Trophoblast cell (in vitro differentiated cells and primary cell): ENCODE measurements around the gene ASIP.
"Not testable (repeated sequence)": the region's sequence is repeated elsewhere in the genome, so short reads cannot be mapped to it uniquely, and the experiment has no call there.

ENCODE experiments used
- DNase-seq, 2 donors: peaks; one replicate each; pipeline ENCODE4 v3.0.0-alpha.2; 2016
- H2AFZ ChIP-seq: 2 replicates; pipeline ENCODE4 v1.6.1; 2013; ENCODE audit warnings: low read length, moderate library complexity, mild to moderate bottlenecking; ENCODE audit not compliant: insufficient read depth, poor library complexity
- H2AK5ac ChIP-seq: 2 replicates; pipeline ENCODE4 v1.6.1; 2013; ENCODE audit warnings: mild to moderate bottlenecking, low read length
- H2BK120ac ChIP-seq: 2 replicates; pipeline ENCODE4 v1.6.1; 2013; ENCODE audit warnings: low read length, mild to moderate bottlenecking, moderate library complexity; ENCODE audit not compliant: insufficient read depth, poor library complexity
- H2BK12ac ChIP-seq: 2 replicates; pipeline ENCODE4 v1.6.1; 2013; ENCODE audit warnings: mild to moderate bottlenecking, low read length, moderate library complexity
- H2BK5ac ChIP-seq: 2 replicates; pipeline ENCODE4 v1.6.1; 2013; ENCODE audit warnings: low read length, low read depth, moderate library complexity, mild to moderate bottlenecking; ENCODE audit not compliant: poor library complexity
- H3K14ac ChIP-seq: 2 replicates; pipeline ENCODE4 v1.6.1; 2013; ENCODE audit warnings: mild to moderate bottlenecking, low read length
- H3K18ac ChIP-seq: 2 replicates; pipeline ENCODE4 v1.6.1; 2013; ENCODE audit warnings: mild to moderate bottlenecking, low read length
- H3K23ac ChIP-seq: 2 replicates; pipeline ENCODE4 v1.6.1; 2013; ENCODE audit warnings: low read length
- H3K27ac ChIP-seq: 2 replicates; pipeline ENCODE4 v1.5.1; 2013; ENCODE audit warnings: low read depth, mild to moderate bottlenecking, inconsistent platforms, low read length, moderate library complexity
- H3K27me3 ChIP-seq: 2 replicates; pipeline ENCODE4 v1.6.1; 2013; ENCODE audit warnings: inconsistent platforms, mild to moderate bottlenecking, low read length, moderate library complexity; ENCODE audit not compliant: insufficient read depth
- H3K36me3 ChIP-seq, 2 experiments: 1 replicate in 1 of 2; 2 replicates in 1 of 2; pipeline ENCODE4 v1.6.1; 2013; ENCODE audit warnings: low read length in 2 of 2, mild to moderate bottlenecking in 2 of 2, moderate library complexity in 1 of 2; ENCODE audit not compliant: insufficient read depth in 2 of 2, control insufficient read depth in 1 of 2
- H3K4ac ChIP-seq: 2 replicates; pipeline ENCODE4 v1.6.1; 2013; ENCODE audit warnings: low read depth, mild to moderate bottlenecking, low read length, moderate library complexity
- H3K4me1 ChIP-seq, 2 experiments: 1 replicate in 1 of 2; 2 replicates in 1 of 2; pipeline ENCODE4 v1.6.1; 2013; ENCODE audit warnings: low read length in 2 of 2, mild to moderate bottlenecking in 2 of 2, moderate library complexity in 1 of 2; ENCODE audit not compliant: insufficient read depth in 2 of 2, control insufficient read depth in 1 of 2
- H3K4me2 ChIP-seq: 2 replicates; pipeline ENCODE4 v1.6.1; 2013; ENCODE audit warnings: inconsistent platforms, mild to moderate bottlenecking, low read length, moderate library complexity
- H3K4me3 ChIP-seq: 2 replicates; pipeline ENCODE4 v1.5.1; 2013; ENCODE audit warnings: mild to moderate bottlenecking, low read depth, low read length, inconsistent platforms
- H3K79me1 ChIP-seq: one replicate; pipeline ENCODE4 v1.6.1; 2013; ENCODE audit warnings: low read length
- H3K79me2 ChIP-seq: 2 replicates; pipeline ENCODE4 v1.6.1; 2013; ENCODE audit warnings: low read length, mild to moderate bottlenecking; ENCODE audit not compliant: control insufficient read depth, insufficient read depth, poor library complexity
- H3K9ac ChIP-seq: 2 replicates; pipeline ENCODE4 v1.6.1; 2013; ENCODE audit warnings: mild to moderate bottlenecking, low read length
- H3K9me3 ChIP-seq: 2 replicates; pipeline ENCODE4 v1.6.1; 2013; ENCODE audit warnings: low read depth, mild to moderate bottlenecking, control low read depth, inconsistent platforms, low read length; ENCODE audit not compliant: insufficient read depth
- H4K12ac ChIP-seq: 2 replicates; pipeline ENCODE4 v1.6.1; 2013; ENCODE audit warnings: low read depth, mild to moderate bottlenecking, low read length, moderate library complexity
- H4K8ac ChIP-seq: 2 replicates; pipeline ENCODE4 v1.6.1; 2013; ENCODE audit warnings: low read depth, mild to moderate bottlenecking, low read length, moderate library complexity
- H4K91ac ChIP-seq: one replicate; pipeline ENCODE4 v1.6.1; 2013; ENCODE audit warnings: low read depth, mild to moderate bottlenecking, low read length, moderate library complexity
- WGBS: extraction: QIAGEN DNeasy Blood & Tissue Kit; methylation state at CpG from one replicate; pipeline ENCODE4 v1.1.7; 2013; ENCODE audit warnings: missing lambda C conversion rate; ENCODE audit not compliant: insufficient read length, insufficient coverage; ENCODE audit errors: extremely low coverage; 5-methylcytosine and 5-hydroxymethylcytosine counted together

The ASIP gene

DNA sequence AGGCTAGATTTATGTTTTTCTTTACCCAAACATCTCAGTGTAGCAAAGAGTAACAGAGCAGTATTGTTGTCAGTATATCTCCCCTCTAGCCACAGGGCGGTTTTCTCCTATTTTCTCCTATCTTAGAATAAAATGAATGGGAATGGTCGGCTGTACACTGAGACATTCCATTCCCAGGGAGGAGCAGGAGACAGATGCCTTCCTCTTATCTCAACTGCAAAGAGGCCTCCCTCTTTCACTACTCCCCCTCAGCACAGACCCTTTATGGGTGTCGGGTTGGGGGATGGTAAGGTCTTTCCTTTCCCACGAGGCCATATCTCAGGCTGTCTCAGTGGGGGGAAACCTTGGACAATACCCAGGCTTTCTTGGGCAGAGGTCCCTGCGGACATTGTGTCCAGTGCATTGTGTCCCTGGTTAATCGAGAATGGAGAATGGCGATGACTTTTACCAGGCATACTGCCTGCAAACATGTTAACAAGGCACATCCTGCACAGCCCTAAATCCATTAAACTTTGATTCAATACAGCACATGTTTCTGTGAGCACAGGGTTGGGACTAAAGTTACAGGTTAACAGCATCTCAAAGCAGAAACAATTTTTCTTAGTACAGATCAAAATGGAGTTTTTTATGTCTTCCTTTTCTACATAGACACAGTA lies 11.3 kb downstream of the ASIP start:
- H3K4me2 ChIP-seq, H3K14ac ChIP-seq, H2AFZ ChIP-seq, H4K8ac ChIP-seq, H4K91ac ChIP-seq, H3K9me3 ChIP-seq, H3K36me3 ChIP-seq, H3K79me2 ChIP-seq, H3K27ac ChIP-seq, H2AK5ac ChIP-seq, H3K27me3 ChIP-seq, H3K18ac ChIP-seq, H3K4me3 ChIP-seq, H3K79me1 ChIP-seq, H3K23ac ChIP-seq, H3K9ac ChIP-seq, H3K4me1 ChIP-seq, H2BK120ac ChIP-seq, H3K4ac ChIP-seq, H2BK12ac ChIP-seq, H4K12ac ChIP-seq, DNase-seq, H2BK5ac ChIP-seq: not testable (repeated sequence)
- WGBS = no CpG with 5 or more reads among the region's 7 CpGs

DNA sequence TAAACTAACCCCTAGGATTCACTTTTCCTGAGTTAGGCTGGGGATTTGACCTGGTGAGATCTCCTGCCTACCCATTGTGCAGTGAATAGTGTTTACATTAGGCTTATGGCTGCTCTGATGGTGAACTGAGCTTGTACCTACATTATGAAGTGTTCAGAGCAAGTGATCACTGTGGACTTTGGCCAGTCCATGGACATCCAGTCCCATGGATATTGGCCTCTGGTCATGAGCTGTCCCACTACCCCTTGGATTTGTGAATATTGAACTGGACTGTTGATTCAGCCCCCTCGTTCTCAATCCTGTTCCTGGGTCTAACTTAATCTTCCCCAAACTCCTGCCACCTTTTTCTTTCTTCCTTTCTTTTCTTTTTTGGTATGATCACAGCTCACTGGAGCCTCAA lies 13.8 kb downstream of the ASIP start:
- no peak overlapping the region for H4K91ac ChIP-seq
- no peak overlapping the region for H2BK120ac ChIP-seq
- H3K79me1 ChIP-seq = no peaks in the 10 kb centered on the region
- no peak overlapping the region for H3K4me3 ChIP-seq
- no peak overlapping the region for H3K23ac ChIP-seq
- H3K27ac ChIP-seq = no peak overlapping the region
- H3K4ac ChIP-seq = no peak overlapping the region
- H3K4me2 ChIP-seq = no peak overlapping the region
- H3K9ac ChIP-seq = no peak overlapping the region
- H3K9me3 ChIP-seq = no peaks in the 10 kb centered on the region
- no peak overlapping the region for H2BK12ac ChIP-seq
- H2AK5ac ChIP-seq = no peak overlapping the region
- H3K27me3 ChIP-seq = no peaks in the 10 kb centered on the region
- no peak overlapping the region for H3K18ac ChIP-seq
- H4K12ac ChIP-seq = no peak overlapping the region
- H3K36me3 ChIP-seq = no peaks in the 10 kb centered on the region
- H2BK5ac ChIP-seq = no peak overlapping the region
- H2AFZ ChIP-seq = no peak overlapping the region
- no peak overlapping the region for H4K8ac ChIP-seq
- H3K14ac ChIP-seq = no peak overlapping the region
- H3K79me2 ChIP-seq = no peaks in the 10 kb centered on the region
- no CpG with 5 or more reads among the region's 1 CpG for WGBS
- no peaks in the 10 kb centered on the region for H3K4me1 ChIP-seq
- DNase-seq = no peak

DNA sequence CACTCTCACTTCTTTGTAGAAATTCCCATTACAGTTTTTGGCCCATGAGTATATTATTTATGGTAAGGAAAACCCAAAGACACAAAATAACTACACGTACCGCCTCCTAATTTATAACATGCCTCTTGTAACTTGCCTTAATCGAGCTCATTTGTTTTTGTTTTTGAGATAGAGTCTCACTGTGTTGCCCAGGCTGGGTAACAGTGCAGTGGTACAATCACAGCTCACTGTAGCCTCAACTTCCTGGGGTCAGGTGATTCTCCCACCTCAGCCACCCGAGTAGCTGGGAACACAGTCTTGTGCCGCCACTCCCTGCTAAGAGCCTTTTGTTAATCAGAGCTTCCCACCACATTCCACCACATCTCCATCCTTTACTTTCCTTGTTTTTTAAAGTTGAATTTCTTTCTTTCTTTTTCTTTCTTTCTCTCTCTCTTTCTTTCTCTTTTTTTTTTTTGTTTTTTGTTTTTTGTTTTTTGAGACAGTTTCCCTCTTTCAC lies 15.5 kb downstream of the ASIP start:
- DNase-seq = no peak
- no peaks in the 10 kb centered on the region for H3K79me2 ChIP-seq
- no peak overlapping the region for H3K27ac ChIP-seq
- no peaks in the 10 kb centered on the region for H3K79me1 ChIP-seq
- WGBS = no CpG with 5 or more reads among the region's 5 CpGs
- H3K4ac ChIP-seq = no peak overlapping the region
- no peak overlapping the region for H3K4me3 ChIP-seq
- H3K23ac ChIP-seq = no peak overlapping the region
- H3K18ac ChIP-seq = no peak overlapping the region
- H3K9ac ChIP-seq = no peak overlapping the region
- no peaks in the 10 kb centered on the region for H3K4me1 ChIP-seq
- H4K8ac ChIP-seq = no peak overlapping the region
- H3K9me3 ChIP-seq = no peaks in the 10 kb centered on the region
- no peak overlapping the region for H2AFZ ChIP-seq
- H3K14ac ChIP-seq = no peak overlapping the region
- H2BK120ac ChIP-seq = no peak overlapping the region
- H4K91ac ChIP-seq = no peak overlapping the region
- H2AK5ac ChIP-seq = no peak overlapping the region
- no peak overlapping the region for H2BK12ac ChIP-seq
- no peak overlapping the region for H2BK5ac ChIP-seq
- no peaks in the 10 kb centered on the region for H3K36me3 ChIP-seq
- H3K27me3 ChIP-seq = no peaks in the 10 kb centered on the region
- H4K12ac ChIP-seq = no peak overlapping the region
- no peak overlapping the region for H3K4me2 ChIP-seq

DNA sequence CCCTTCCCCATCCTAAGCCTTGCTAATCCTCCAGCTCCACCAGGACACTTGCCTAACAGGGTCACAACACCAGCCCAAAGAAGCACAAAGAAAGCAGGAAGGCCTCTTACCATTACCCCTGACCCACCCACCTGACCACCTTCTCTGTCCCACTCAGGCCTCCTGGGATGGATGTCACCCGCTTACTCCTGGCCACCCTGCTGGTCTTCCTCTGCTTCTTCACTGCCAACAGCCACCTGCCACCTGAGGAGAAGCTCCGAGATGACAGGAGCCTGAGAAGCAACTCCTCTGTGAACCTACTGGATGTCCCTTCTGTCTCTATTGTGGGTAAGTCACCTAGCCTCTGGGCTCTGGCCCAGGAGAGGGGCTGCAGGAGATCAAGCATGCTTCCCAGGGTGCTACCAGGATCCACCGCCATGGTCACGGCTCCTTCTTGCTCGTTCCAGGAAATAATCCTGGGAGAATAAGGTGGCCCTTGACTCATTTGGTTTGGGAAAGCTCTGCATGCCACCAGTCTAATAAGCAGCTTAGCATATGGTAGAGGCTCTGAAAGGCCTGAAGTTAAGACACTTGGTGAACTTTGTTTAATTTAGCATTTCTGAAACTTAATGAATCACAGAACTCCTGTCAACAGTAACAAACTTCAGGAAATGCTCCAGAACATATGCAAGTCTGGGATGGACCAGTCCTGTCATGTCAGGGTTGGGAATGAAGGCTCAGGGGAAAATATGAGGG lies 19.2 kb downstream of the ASIP start:
- no peak overlapping the region for H4K8ac ChIP-seq
- H3K4me2 ChIP-seq = no peak overlapping the region
- no peak overlapping the region for H3K23ac ChIP-seq
- no peak overlapping the region for H3K27ac ChIP-seq
- no peak for DNase-seq
- no peak overlapping the region for H3K4ac ChIP-seq
- H4K91ac ChIP-seq = no peak overlapping the region
- H3K79me1 ChIP-seq = no peaks in the 10 kb centered on the region
- H4K12ac ChIP-seq = no peak overlapping the region
- H3K4me1 ChIP-seq = peaks cover 0 to 2% of the 10 kb centered on the region in 2 experiments
- no peak overlapping the region for H2BK120ac ChIP-seq
- no peak overlapping the region for H3K9ac ChIP-seq
- H3K18ac ChIP-seq = no peak overlapping the region
- H3K27me3 ChIP-seq = no peaks in the 10 kb centered on the region
- H2BK12ac ChIP-seq = no peak overlapping the region
- no peak overlapping the region for H3K14ac ChIP-seq
- H3K79me2 ChIP-seq = no peaks in the 10 kb centered on the region
- H2AK5ac ChIP-seq = no peak overlapping the region
- no peak overlapping the region for H3K4me3 ChIP-seq
- H2BK5ac ChIP-seq = no peak overlapping the region
- no peaks in the 10 kb centered on the region for H3K36me3 ChIP-seq
- H2AFZ ChIP-seq = no peak overlapping the region
- H3K9me3 ChIP-seq = no peaks in the 10 kb centered on the region
- WGBS = no CpG with 5 or more reads among the region's 5 CpGs
